Mucosa of descending colon (tissue), 3 donors: ENCODE results near the gene FLAD1. TPM values are rescaled to one million over a fixed set of nuclear protein-coding genes. Genes with fewer than 3 reads are reported as not detected.

Experiments
- ATAC-seq: fragments of 200-7000 bp; cut with Tn5 transposase; one replicate; pipeline ENCODE4 v1.9.1; 2020; ENCODE audit warnings: mild to moderate bottlenecking, moderate library complexity
- DNase-seq, 3 donors: peaks; one replicate each; pipeline ENCODE4 v3.0.0-alpha.2; 2020
- H3K36me3 ChIP-seq: fragments of 200-600 bp; one replicate; pipeline ENCODE4 v1.8.0; 2021; ENCODE audit warnings: low read depth, mild to moderate bottlenecking
- H3K4me1 ChIP-seq: fragments of 200-600 bp; one replicate; pipeline ENCODE4 v1.8.0; 2021; ENCODE audit warnings: low read depth, mild to moderate bottlenecking
- H3K4me3 ChIP-seq: fragments of 200-600 bp; one replicate; pipeline ENCODE4 v1.8.0; 2021; ENCODE audit warnings: mild to moderate bottlenecking
- H3K9me3 ChIP-seq: fragments of 200-600 bp; one replicate; pipeline ENCODE4 v1.8.0; 2021; ENCODE audit warnings: mild to moderate bottlenecking
- CTCF ChIP-seq: fragments of 200-600 bp; IDR thresholded peaks from one replicate; pipeline ENCODE4 v1.8.0; 2022; ENCODE audit warnings: antibody characterized with exemption, mild to moderate bottlenecking
- intact Hi-C, 2 donors: fragments of 100-400 bp; cut with DNase I in 1 of 2; cut with micrococcal nuclease in 1 of 2; formaldehyde crosslinking; loops; one replicate each; pipeline versions ENCODE4 v1.11.0 to v1.11.1; 2022; cut with DNase I, micrococcal nuclease
- total RNA-seq, 3 donors: library from RNA; stranded (reverse); fragmentation: NEBNext Ultra II Directional in 2 of 3; extraction: Animal tissue kit (Norgen Biotek cat#: 25700) in 2 of 3; gene quantifications; one replicate each; pipeline versions ENCODE4 v1.2.1 to v1.2.4, GENCODE V29; 2021 to 2023
- donor health status: DM: no; HTN: no; CAD: no; lungs with moderate emphysema.
- donor health status: DM: no; HTN: no; CAD: no.
- donor health status: DM: no; HTN: yes; CAD: no.

FLAD1 gene
- total RNA-seq, 3 donors from 2014 or later = 28.4 to 40.4 (median 31.2) TPM

- Histone ChIP-seq H3K9me3 (no peaks in the 10 kb centered on the region), H3K4me1 (peaks cover 57% of the 10 kb centered on the region), H3K4me3 (no peak overlapping the region), H3K36me3 (no peaks in the 10 kb centered on the region)
- intact Hi-C loops = loop anchor here in 1 of 2 donors (10.0 kb wide), 1 partner anchor 50 kb away; the partner anchor contains the start of gene PYGO2
- DNase-seq (peak in 2 of 3 donors; percentile 43 to 53), ATAC-seq (no peak)
- no peak for TF ChIP-seq CTCF
These were observed 31.8 kb downstream of the FLAD1 start for GRCh38 chr1:155014709-155015508.

DNA sequence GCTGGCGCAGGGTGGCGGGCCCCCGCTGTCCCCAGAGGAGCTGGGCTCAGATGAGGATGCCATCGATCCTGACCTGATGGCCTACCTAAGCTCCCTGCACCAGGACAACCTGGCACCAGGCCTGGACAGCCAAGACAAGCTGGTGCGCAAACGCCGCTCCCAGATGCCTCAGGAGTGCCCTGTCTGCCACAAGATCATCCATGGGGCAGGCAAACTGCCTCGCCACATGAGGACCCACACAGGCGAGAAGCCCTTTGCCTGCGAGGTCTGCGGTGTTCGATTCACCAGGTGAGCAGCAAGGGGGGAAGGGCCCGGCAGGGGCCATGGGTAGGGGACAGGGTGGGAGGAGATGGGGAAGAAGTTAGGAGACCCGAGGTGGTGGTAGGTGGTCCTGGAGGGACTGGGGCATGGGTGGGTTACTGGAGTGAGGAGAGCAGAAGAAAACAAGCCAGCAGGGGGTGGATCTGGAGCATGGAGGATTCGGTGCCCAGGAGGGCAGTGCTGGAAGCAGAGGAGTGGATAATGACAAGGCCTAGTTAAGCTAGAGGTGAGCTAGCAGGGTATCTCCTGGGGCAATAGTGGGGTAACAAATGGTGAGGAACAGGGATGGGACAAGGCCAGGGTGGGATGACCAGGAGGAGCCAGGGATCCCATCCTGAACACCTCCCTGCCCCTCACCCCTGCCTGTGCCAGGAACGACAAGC is 32.5 kb downstream of the FLAD1 start:
- peaks cover 50% of the 10 kb centered on the region for H3K4me1 ChIP-seq
- no peaks in the 10 kb centered on the region for H3K36me3 ChIP-seq
- no peak overlapping the region for H3K4me3 ChIP-seq
- ATAC-seq = no peak
- intact Hi-C loops = loop anchor here in 1 of 2 donors (10.0 kb wide), 1 partner anchor 51 kb away; the partner anchor contains the start of gene PYGO2
- DNase-seq = peak in 2 of 3 donors; percentile 57 to 60
- no peaks in the 10 kb centered on the region for H3K9me3 ChIP-seq
- no peak for TF ChIP-seq CTCF

GRCh38 chr1:155016231-155016831 is 33.2 kb downstream of the FLAD1 start:
- no peak for ATAC-seq
- TF ChIP-seq CTCF = no peak
- intact Hi-C loops = loop anchor here in 1 of 2 donors (10.0 kb wide), 1 partner anchor 52 kb away; the partner anchor contains the start of gene PYGO2
- no peak overlapping the region for H3K4me3 ChIP-seq
- H3K4me1 ChIP-seq = peaks cover 43% of the 10 kb centered on the region
- no peaks in the 10 kb centered on the region for H3K36me3 ChIP-seq
- DNase-seq = peak; percentile 40 to 79 (median 57)
- H3K9me3 ChIP-seq = no peaks in the 10 kb centered on the region

DNA sequence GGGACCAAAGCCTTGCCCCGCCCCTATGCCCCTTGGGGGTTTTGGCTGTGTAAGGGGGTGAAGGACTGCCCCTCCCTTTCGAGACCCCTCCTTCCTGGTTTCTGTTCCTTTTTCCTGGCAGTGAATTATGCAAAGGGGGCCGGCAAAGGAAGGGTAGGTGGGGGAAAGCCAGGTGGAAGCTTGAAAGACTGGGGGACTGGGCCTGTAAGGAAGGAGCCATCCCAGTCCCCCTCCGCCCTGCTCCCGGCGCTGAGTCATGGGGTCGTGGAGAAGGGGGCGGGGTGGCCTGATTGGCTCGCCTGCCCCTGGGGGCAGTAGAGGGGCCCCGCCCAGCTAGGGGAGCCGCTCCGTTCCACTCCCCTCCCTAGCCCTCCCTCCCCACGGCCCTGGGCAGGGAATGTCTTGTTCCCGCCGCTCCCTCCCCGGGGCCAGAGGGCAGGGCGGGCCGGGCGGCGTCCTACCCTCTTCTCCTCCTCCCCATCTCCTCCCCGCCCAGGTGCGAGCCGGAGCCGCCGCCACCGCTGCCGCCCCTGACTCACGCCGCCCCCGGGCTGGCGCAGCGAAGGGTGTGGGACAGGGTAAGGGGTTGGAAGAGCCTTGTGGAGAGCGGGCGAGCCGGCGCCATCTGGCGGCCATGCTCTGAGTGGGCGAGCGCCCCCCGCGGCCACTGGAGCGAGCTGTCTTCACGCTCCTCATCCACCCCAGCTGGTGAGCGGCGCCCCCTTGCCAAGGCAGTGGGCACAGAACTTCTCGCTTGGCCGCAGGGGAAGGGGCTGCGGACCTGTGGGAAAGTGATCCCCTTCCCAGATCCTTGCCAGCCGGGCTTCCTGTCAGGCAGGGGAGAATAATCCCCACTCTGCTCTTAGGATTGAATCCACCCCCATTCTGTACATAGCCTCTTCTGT is 34.1 kb downstream of the FLAD1 start:
- TF ChIP-seq CTCF = peak; percentile 88
- peak; percentile 93 to 98 (median 96) for DNase-seq
- Histone ChIP-seq H3K4me1 (peaks cover 33% of the 10 kb centered on the region), H3K9me3 (no peaks in the 10 kb centered on the region), H3K36me3 (no peaks in the 10 kb centered on the region), H3K4me3 (no peak overlapping the region)
- intact Hi-C loops = loop anchor here in 1 of 2 donors (10.0 kb wide), 1 partner anchor 52 kb away; the partner anchor contains the start of gene PYGO2
- peak; percentile 91 for ATAC-seq

GRCh38 chr1:155017946-155018316 is 34.8 kb downstream of the FLAD1 start:
- DNase-seq (no peak), ATAC-seq (no peak)
- peaks cover 29% of the 10 kb centered on the region for H3K4me1 ChIP-seq
- no peaks in the 10 kb centered on the region for H3K36me3 ChIP-seq
- intact Hi-C loops = loop anchor here in 1 of 2 donors (10.0 kb wide), 1 partner anchor 53 kb away; the partner anchor contains the start of gene PYGO2
- no peak for TF ChIP-seq CTCF
- no peaks in the 10 kb centered on the region for H3K9me3 ChIP-seq
- H3K4me3 ChIP-seq = no peak overlapping the region
